HEK293T (cell line): Measurements from ENCODE around the gene GFRA3.

Experiments
- BHLHE40 ChIP-seq: fragments of 450-650 bp; IDR thresholded peaks from 2 replicates; pipeline ENCODE4 v1.6.1; 2016; ENCODE audit warnings: mild to moderate bottlenecking, moderate library complexity, borderline replicate concordance
- ELF4 ChIP-seq: fragments of 450-650 bp; IDR thresholded peaks from 2 replicates; pipeline ENCODE4 v1.6.1; 2017; ENCODE audit warnings: antibody characterized with exemption
- FOXA1 ChIP-seq: fragments of 450-650 bp; IDR thresholded peaks from 2 replicates; pipeline ENCODE4 v1.6.1; 2016; ENCODE audit warnings: mild to moderate bottlenecking
- FOXK2 ChIP-seq: fragments of 450-650 bp; IDR thresholded peaks from 2 replicates; pipeline ENCODE4 v1.6.1; 2016; ENCODE audit warnings: mild to moderate bottlenecking
- FOXM1 ChIP-seq: fragments of 450-650 bp; IDR thresholded peaks from 2 replicates; pipeline ENCODE4 v1.6.1; 2017; ENCODE audit warnings: mild to moderate bottlenecking, borderline replicate concordance
- HDGF ChIP-seq: fragments of 450-650 bp; IDR thresholded peaks from 2 replicates; pipeline ENCODE4 v1.6.1; 2017; ENCODE audit warnings: antibody characterized with exemption, borderline replicate concordance
- L3MBTL2 ChIP-seq: fragments of 450-650 bp; conservative IDR thresholded peaks from 2 replicates; pipeline ENCODE4 v1.6.1; 2016; ENCODE audit warnings: mild to moderate bottlenecking
- LEF1 ChIP-seq: fragments of 450-650 bp; IDR thresholded peaks from 2 replicates; pipeline ENCODE4 v1.6.1; 2017; ENCODE audit warnings: mild to moderate bottlenecking, borderline replicate concordance
- NFRKB ChIP-seq: fragments of 450-650 bp; IDR thresholded peaks from 2 replicates; pipeline ENCODE4 v1.6.1; 2016; ENCODE audit warnings: mild to moderate bottlenecking, moderate library complexity
- SP1 ChIP-seq: fragments of 450-650 bp; IDR thresholded peaks from 2 replicates; pipeline ENCODE4 v1.6.1; 2017
- SUZ12 ChIP-seq: fragments of 450-650 bp; IDR thresholded peaks from 2 replicates; pipeline ENCODE4 v1.6.1; 2016; ENCODE audit warnings: mild to moderate bottlenecking
- TARDBP ChIP-seq: fragments of 450-650 bp; IDR thresholded peaks from 2 replicates; pipeline ENCODE4 v1.6.1; 2016
- ZNF384 ChIP-seq: fragments of 450-650 bp; IDR thresholded peaks from 2 replicates; pipeline ENCODE4 v1.6.1; 2016
- TF ChIP-seq, protein P1 (sequence below): fragments of 450-650 bp; IDR thresholded peaks from 2 replicates; pipeline ENCODE4 v1.6.1; 2016

DNA sequence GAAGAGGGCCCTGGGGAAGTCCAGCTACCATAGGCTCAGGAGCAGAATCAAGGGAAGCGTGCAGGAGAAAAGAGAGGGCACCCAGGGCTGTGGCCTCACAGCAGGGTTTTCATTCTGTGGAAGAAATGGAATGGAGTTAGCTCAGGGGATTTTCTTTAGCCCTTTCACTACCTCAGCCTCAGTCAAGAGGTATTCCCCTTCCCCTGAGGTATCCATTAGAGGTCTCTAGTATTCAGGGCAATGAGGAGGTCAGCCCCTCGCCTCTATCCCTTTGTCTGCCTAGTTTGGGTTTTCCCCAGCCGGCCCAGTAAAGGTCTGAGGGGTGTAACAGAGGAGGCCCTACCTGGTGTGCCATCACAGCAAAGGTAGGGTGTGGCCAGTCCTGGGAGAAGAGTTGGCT lies 21.5 kb downstream of the GFRA3 start:
- TF ChIP-seq SUZ12 (no peak), ZNF384 (no peak), FOXM1 (no peak), LEF1 (no peak), L3MBTL2 (no peak), BHLHE40 (no peak), HDGF (no peak), NFRKB (no peak), ELF4 (no peak), SP1 (no peak), FOXA1 (no peak), TARDBP (no peak), FOXK2 (no peak)
- TF ChIP-seq, protein P1, sequence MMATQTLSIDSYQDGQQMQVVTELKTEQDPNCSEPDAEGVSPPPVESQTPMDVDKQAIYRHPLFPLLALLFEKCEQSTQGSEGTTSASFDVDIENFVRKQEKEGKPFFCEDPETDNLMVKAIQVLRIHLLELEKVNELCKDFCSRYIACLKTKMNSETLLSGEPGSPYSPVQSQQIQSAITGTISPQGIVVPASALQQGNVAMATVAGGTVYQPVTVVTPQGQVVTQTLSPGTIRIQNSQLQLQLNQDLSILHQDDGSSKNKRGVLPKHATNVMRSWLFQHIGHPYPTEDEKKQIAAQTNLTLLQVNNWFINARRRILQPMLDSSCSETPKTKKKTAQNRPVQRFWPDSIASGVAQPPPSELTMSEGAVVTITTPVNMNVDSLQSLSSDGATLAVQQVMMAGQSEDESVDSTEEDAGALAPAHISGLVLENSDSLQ, result no peak
